HepG2 (cell line): ENCODE data around the gene TLCD3B. TPM values are rescaled to one million over a fixed set of nuclear protein-coding genes. Genes with fewer than 3 reads are reported as not detected.
A peak's percentile ranks its signal among the peaks of the same experiment; 100 is the strongest.

Experiments
- ATAC-seq: fragments of 200-7000 bp; cut with Tn5 transposase; 3 replicates; pipeline ENCODE4 v1.9.1; 2020; ENCODE audit warnings: mild to moderate bottlenecking, moderate library complexity
- BruUV-seq: library from RNA; stranded (reverse); fragments of 400-500 nt; replicated peaks from 2 replicates; lab custom pipeline; 2021; lab: Mats Ljungman, UMichigan
- CTCF ChIA-PET: fragments of 300-600 bp; formaldehyde crosslinking; extraction: SDS; loops from one replicate; lab custom pipeline; 2021; ENCODE audit warnings: low total read pairs, inconsistent platforms, low intra/inter-chr PET ratio; lab: Yijun Ruan, JAX
- POLR2A ChIA-PET: fragments of 350-600 bp; sonication (Branson Sonifier 250); formaldehyde crosslinking; loops from one replicate; lab custom pipeline; 2020; ENCODE audit warnings: antibody characterized with exemption, inconsistent platforms; lab: Yijun Ruan, JAX
- DNase-seq: peaks from one replicate; pipeline ENCODE4 v3.0.0-alpha.2; 2015; ENCODE audit warnings: low spot score
- FAIRE-seq: peaks from 3 replicates; lab custom pipeline; 2011; peaks lifted over from hg19 to GRCh38; lab: Jason Lieb, UNC
- H2AFZ ChIP-seq: one replicate; pipeline ENCODE4 v1.6.1; 2011; ENCODE audit warnings: low read length, inconsistent platforms
- H3K27ac ChIP-seq: fragments of 300-600 bp; 3 replicates; pipeline ENCODE4 v1.8.0; 2011; ENCODE audit warnings: mixed run types, mild to moderate bottlenecking, mixed read lengths, low read length, inconsistent platforms; ENCODE audit not compliant: insufficient read depth; ENCODE audit errors: extremely low read length
- H3K27me3 ChIP-seq, 2 experiments: fragments of 200-600 bp in 1 of 2; 2 replicates in 1 of 2; 3 replicates in 1 of 2; pipeline versions ENCODE4 v1.6.0 to v1.8.0; 2011; ENCODE audit warnings: low read length in 2 of 2, mild to moderate bottlenecking in 2 of 2, moderate library complexity in 2 of 2, inconsistent platforms in 1 of 2; ENCODE audit not compliant: insufficient read depth in 2 of 2, control insufficient read depth in 1 of 2
- H3K36me3 ChIP-seq, 2 experiments: fragments of 200-600 bp in 1 of 2; replicated peaks in 1 of 2; 2 replicates in 1 of 2; 3 replicates in 1 of 2; pipeline versions ENCODE4 v1.5.1 to v1.8.0; 2011; ENCODE audit warnings: low read length in 2 of 2, inconsistent platforms in 1 of 2; ENCODE audit not compliant: insufficient read depth in 2 of 2, control insufficient read depth in 1 of 2
- H3K4me1 ChIP-seq: 2 replicates; pipeline ENCODE4 v1.5.1; 2012; ENCODE audit warnings: low read length, inconsistent platforms; ENCODE audit not compliant: insufficient read depth
- H3K4me2 ChIP-seq: 2 replicates; pipeline ENCODE4 v1.6.0; 2011; ENCODE audit warnings: low read depth, low read length, inconsistent platforms
- H3K4me3 ChIP-seq, 3 experiments: fragments of 200-600 bp in 1 of 3; sonication (generic), shearing (Covaris generic) in 1 of 3; replicated peaks in 1 of 3; 2 replicates each; pipeline ENCODE4 v1.5.1; 2011 to 2016; ENCODE audit warnings: low read length in 3 of 3, inconsistent platforms in 2 of 3, low read depth in 2 of 3, mild to moderate bottlenecking in 2 of 3, control low read depth in 1 of 3, mixed read lengths in 1 of 3; ENCODE audit not compliant: insufficient read depth in 1 of 3
- H3K79me2 ChIP-seq: one replicate; pipeline ENCODE4 v1.6.1; 2011; ENCODE audit warnings: low read length, inconsistent platforms; ENCODE audit not compliant: insufficient read depth
- H3K9ac ChIP-seq: 2 replicates; pipeline ENCODE4 v1.6.0; 2011; ENCODE audit warnings: mild to moderate bottlenecking, low read depth, low read length, inconsistent platforms; ENCODE audit not compliant: insufficient read depth
- H3K9me3 ChIP-seq: 2 replicates; pipeline ENCODE4 v1.5.1; 2012; ENCODE audit warnings: mild to moderate bottlenecking, low read length
- H4K20me1 ChIP-seq: 2 replicates; pipeline ENCODE4 v1.6.0; 2011; ENCODE audit warnings: inconsistent platforms, mild to moderate bottlenecking, low read length, moderate library complexity; ENCODE audit not compliant: insufficient read depth
- MYNN ChIP-seq: sonication (generic); formaldehyde crosslinking; IDR thresholded peaks from 2 replicates; pipeline ENCODE4 v1.4.0; 2020; ENCODE audit warnings: mild to moderate bottlenecking, low read depth, missing genetic modification reagents
- RAD51 ChIP-seq: fragments of 450-650 bp; IDR thresholded peaks from 2 replicates; pipeline ENCODE4 v1.6.1; 2016; ENCODE audit warnings: borderline replicate concordance
- SETDB1 ChIP-seq: sonication (generic); formaldehyde crosslinking; IDR thresholded peaks from 2 replicates; pipeline ENCODE4 v1.5.1; 2020; ENCODE audit warnings: missing genetic modification reagents, mild to moderate bottlenecking, borderline replicate concordance
- TBX2 ChIP-seq: sonication (generic); formaldehyde crosslinking; IDR thresholded peaks from 2 replicates; pipeline ENCODE4 v1.5.0; 2020; ENCODE audit warnings: missing genetic modification reagents, mild to moderate bottlenecking, borderline replicate concordance
- ZKSCAN5 ChIP-seq: sonication (generic); formaldehyde crosslinking; IDR thresholded peaks from 2 replicates; pipeline ENCODE4 v1.5.1; 2020; ENCODE audit warnings: mild to moderate bottlenecking, missing genetic modification reagents
- WGBS: methylation state at CpG from one replicate; pipeline ENCODE4 v1.1.6; 2017; ENCODE audit warnings: low lambda C conversion rate; 5-methylcytosine and 5-hydroxymethylcytosine counted together
- in situ Hi-C: cut with HindIII; loops from 2 replicates; pipeline ENCODE4 v1.10.0; 2017; ENCODE audit warnings: low pct_unique_long_range_greater_than_20kb; ENCODE audit not compliant: extremely low pct_ligation_motif_present
- intact Hi-C: fragments of 100-400 bp; cut with micrococcal nuclease; formaldehyde crosslinking; loops from one replicate; pipeline ENCODE4 v1.10.0; 2022; ENCODE audit not compliant: unreplicated experiment
- polyA plus RNA-seq, 8 experiments: library from polyadenylated mRNA; depleted of rRNA in 3 of 8; stranded (reverse) in 7 of 8; unstranded in 1 of 8; fragments of >200 nt; fragmentation: Illumina TruSeq in 4 of 8; extraction: Trizol in 4 of 8; gene quantifications; 2 replicates each; pipeline versions ENCODE4 v1.2.1 to v1.2.3, GENCODE V29; 2011 to 2016; ENCODE audit warnings: low read depth in 4 of 8, missing spikeins in 1 of 8, mixed read lengths in 1 of 8; ENCODE audit not compliant: insufficient read depth in 1 of 8
- total RNA-seq, 5 experiments: library from RNA; depleted of rRNA; stranded (reverse); fragments of >200 nt; fragmentation: Illumina TruSeq; extraction: Trizol; gene quantifications; 2 replicates each; pipeline ENCODE4 v1.2.3, GENCODE V29; 2016; ENCODE audit warnings: low read depth in 1 of 5
- TF ChIP-seq, protein P1 (sequence below): sonication (generic); formaldehyde crosslinking; IDR thresholded peaks from 2 replicates; pipeline ENCODE4 v1.9.0; 2022; ENCODE audit warnings: missing genetic modification reagents, mild to moderate bottlenecking, borderline replicate concordance
- TF ChIP-seq, protein P2 (sequence below): sonication (generic); formaldehyde crosslinking; IDR thresholded peaks from 2 replicates; pipeline ENCODE4 v1.5.1; 2020; ENCODE audit warnings: mild to moderate bottlenecking, missing genetic modification reagents, borderline replicate concordance

TLCD3B gene
- total and polyA plus RNA-seq, 2 of the 13 experiments (the other 11 are each of a cell fraction or from before 2014, with no cell fraction given), result not detected

DNA sequence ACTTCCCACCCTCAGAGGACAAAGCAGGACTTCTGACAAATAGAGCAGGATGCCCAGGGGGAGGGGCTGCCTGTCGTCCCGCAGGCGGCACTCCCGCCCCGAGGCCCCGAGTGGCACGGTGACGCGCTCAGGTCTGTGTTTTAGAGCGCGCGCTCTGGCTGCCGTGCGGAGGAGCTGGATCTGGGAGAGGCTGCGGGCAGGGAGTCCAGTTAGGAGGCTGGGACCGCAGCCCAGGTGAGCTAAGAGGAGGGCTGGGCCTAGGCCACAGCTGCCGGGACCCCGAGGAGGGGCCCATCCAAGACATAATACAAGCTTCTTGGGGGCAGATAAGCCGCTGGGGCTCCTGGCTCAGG, 26.7 kb downstream of the TLCD3B start (continued):
- TF ChIP-seq, protein P1, sequence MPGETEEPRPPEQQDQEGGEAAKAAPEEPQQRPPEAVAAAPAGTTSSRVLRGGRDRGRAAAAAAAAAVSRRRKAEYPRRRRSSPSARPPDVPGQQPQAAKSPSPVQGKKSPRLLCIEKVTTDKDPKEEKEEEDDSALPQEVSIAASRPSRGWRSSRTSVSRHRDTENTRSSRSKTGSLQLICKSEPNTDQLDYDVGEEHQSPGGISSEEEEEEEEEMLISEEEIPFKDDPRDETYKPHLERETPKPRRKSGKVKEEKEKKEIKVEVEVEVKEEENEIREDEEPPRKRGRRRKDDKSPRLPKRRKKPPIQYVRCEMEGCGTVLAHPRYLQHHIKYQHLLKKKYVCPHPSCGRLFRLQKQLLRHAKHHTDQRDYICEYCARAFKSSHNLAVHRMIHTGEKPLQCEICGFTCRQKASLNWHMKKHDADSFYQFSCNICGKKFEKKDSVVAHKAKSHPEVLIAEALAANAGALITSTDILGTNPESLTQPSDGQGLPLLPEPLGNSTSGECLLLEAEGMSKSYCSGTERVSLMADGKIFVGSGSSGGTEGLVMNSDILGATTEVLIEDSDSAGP (CRISPR knock-in tag), result 0 out of 2 replicates have a peak, but pooled peaks have one; percentile 16

DNA sequence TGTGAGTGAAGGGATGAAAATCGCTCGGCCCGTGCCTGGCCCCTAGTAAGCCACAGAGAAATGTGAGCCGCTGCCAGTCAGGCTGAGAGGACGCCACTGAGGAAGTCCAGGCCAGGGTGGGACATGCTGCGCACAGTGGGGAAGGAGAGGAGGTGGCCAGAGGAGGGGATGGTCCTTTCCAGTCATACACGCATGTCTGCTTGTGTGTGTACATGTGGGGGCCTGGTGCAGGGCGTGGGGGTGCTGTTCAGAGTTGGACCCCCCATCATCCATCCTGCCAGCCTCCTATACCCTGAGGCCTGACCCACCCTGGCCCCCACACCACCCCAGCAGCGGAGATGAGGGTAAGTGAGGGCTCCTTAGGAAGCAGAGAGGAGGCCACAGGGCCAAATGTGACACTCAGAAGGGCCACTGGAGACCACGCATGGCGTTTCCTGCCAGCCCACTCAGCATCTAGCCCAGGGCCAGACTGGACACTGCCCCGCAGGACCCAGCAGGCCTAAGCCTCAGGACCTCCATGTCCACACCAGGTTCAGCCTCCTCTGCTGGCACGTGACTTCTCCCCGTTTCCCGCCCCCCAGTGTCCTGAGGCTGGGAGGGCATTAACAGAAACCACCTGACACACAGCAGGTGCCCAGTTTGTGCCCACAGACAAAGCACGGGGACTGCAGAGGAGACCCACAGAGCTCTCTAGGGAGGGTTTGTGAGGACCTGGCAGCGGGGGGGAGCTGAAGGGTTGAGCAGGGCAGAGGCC, 27.2 kb downstream of the TLCD3B start:
- H2AFZ ChIP-seq, result no peak overlapping the region
- ChIA-PET POLR2A (interaction anchor here (1.2 to 2.1 kb wide), 2 partner anchors 30 to 78 kb away, joined by 3 to 8 read pairs; partner anchors contain the start of gene TAOK2), CTCF (no interaction called here)
- no peak overlapping the region for H3K4me3 ChIP-seq
- H3K9me3 ChIP-seq, result no peaks in the 10 kb centered on the region
- intact Hi-C loops, result no loop called here
- no TSS peak for BruUV-seq
- in situ Hi-C loops, result loop anchor here (10.0 kb wide), 1 partner anchor 139 kb away; the partner anchor contains the start of gene CDIPT
- no peaks in the 10 kb centered on the region for H3K79me2 ChIP-seq
- no peaks in the 10 kb centered on the region for H4K20me1 ChIP-seq
- ATAC-seq (no peak), DNase-seq (no peak), FAIRE-seq (no peak)
- no peak overlapping the region for H3K9ac ChIP-seq
- 0 out of 5 replicates have a peak, but pooled peaks cover 0 to 1% of the 10 kb centered on the region in 2 experiments for H3K27me3 ChIP-seq
- H3K27ac ChIP-seq, result no peak overlapping the region
- TF ChIP-seq ZKSCAN5 (CRISPR knock-in tag) (no peak), MYNN (CRISPR knock-in tag) (no peak), TBX2 (no peak), SETDB1 (no peak), RAD51 (no peak)
- TF ChIP-seq, protein P2, sequence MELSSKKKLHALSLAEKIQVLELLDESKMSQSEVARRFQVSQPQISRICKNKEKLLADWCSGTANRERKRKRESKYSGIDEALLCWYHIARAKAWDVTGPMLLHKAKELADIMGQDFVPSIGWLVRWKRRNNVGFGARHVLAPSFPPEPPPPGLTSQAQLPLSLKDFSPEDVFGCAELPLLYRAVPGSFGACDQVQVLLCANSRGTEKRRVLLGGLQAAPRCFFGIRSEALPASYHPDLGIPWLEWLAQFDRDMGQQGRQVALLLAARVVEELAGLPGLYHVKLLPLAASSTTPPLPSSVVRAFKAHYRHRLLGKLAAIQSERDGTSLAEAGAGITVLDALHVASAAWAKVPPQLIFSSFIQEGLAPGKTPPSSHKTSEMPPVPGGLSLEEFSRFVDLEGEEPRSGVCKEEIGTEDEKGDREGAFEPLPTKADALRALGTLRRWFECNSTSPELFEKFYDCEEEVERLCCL, result no peak
- peaks cover under 1% of the 10 kb centered on the region; the same call in 1 of the 2 replicates for H3K4me1 ChIP-seq
- H3K36me3 ChIP-seq, result peaks cover 0 to 3% of the 10 kb centered on the region in 2 experiments; a peak in 1 of 5 replicates
- H3K4me2 ChIP-seq, result no peak overlapping the region
- 95% methylated on average over 13 of the region's 17 CpGs for WGBS
